H1 (cell line): Measurements from ENCODE around the gene NCOA1. TPM values are rescaled to one million over a fixed set of nuclear protein-coding genes. Genes with fewer than 3 reads are reported as not detected.

Experiments used
- HDAC2 ChIP-seq, 2 experiments: fragments of 300-600 bp in 1 of 2; sonication (generic) in 1 of 2; IDR thresholded peaks; 2 replicates each; pipeline ENCODE4 v1.6.1; 2011 to 2012; ENCODE audit warnings: low read depth in 2 of 2, low read length in 2 of 2, mild to moderate bottlenecking in 2 of 2, moderate library complexity in 2 of 2, borderline replicate concordance in 1 of 2, inconsistent platforms in 1 of 2
- TBP ChIP-seq: IDR thresholded peaks from 2 replicates; pipeline ENCODE4 v1.6.1; 2011; ENCODE audit warnings: low read depth, low read length, improper control_type of control experiment
- polyA plus RNA-seq, 7 experiments: library from polyadenylated mRNA; depleted of rRNA in 3 of 7; stranded (reverse) in 5 of 7; unstranded in 2 of 7; fragments of >200 nt in 5 of 7; fragments of 200-250 nt in 2 of 7; gene quantifications; 1 replicate in 5 of 7; 2 replicates in 1 of 7; 4 replicates in 1 of 7; pipeline versions ENCODE4 v1.2.1 to v1.2.3, GENCODE V29; 2011 to 2013; ENCODE audit warnings: missing spikeins in 2 of 7, mixed read lengths in 2 of 7
- total RNA-seq: library from RNA; stranded (reverse); fragmentation: NEBNext Ultra II Directional; extraction: Animal tissue kit (Norgen Biotek cat#: 25700); gene quantifications from 2 replicates; pipeline ENCODE4 v1.2.1, GENCODE V29; 2021

Gene NCOA1
- total and polyA plus RNA-seq, 2 of the 8 experiments (the other 6 are each of a cell fraction or from before 2014, with no cell fraction given) = 12.8 to 17.9 TPM

DNA sequence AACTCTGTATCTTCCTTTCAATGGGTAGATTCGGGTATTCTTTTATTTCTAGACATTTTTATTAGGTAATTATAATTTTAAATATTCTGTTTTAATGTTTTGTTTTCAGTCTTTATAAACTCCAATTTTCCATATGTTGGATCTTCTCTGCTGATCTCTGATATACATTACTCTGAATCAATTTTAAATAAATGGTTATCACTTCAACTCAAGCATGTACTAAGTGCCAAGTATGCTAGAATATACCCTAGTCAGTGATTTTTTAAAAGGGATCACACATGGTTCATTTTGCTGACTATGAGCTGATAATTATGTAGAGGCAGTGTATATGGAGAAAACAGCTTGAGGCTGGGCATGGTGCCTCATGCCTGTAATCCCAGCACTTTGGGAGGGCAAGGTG lies 41.7 kb upstream of the NCOA1 start (continued):
- TF ChIP-seq HDAC2 (IDR thresholded peaks at IDR 0.05; ENCODE audit: borderline replicate concordance in 1 of 2, low read depth in 2 of 2, low read length in 2 of 2) (no peak), TBP (no peak)
- TF ChIP-seq, all 59 proteins: peak for 0
